GM21360 (cell line): ENCODE results near the gene ABLIM1.

Experiments
- ATAC-seq: cut with Tn5 transposase; IDR thresholded peaks from one replicate; pipeline ENCODE4 v1.9.1; 2021; ENCODE audit warnings: mild to moderate bottlenecking, moderate library complexity; ENCODE audit not compliant: unreplicated experiment

Gene ABLIM1

GRCh38 chr10:114648368-114648767 lies 9.7 kb downstream of the ABLIM1 start:
- ATAC-seq, result no peak

DNA sequence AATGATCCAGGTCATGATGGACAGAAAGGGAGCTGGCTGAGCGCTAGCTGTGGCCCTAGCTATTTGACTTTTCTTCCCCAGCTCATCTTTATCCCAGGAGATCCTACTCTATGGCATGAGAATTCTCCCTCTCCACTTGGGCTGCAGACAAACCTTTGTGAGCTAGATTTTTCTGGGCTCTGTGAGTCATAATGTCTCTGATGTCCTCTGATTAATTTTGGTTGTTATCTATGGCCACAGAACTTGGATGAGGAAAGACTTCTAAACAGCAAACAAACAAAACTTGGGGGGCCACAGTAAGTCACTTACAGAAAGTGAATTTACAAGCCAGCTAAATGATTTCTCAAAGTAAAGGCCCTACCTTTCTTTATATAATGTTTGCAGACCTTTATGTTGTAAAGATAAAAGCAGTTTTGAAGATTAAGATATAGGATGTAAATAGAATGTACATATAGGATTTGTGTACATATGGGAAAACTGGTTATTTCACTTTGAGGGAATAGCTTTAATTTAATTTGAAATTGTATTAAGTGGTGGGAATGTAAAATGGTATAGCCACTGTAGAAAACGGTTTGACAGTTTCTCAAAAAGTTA lies 10.4 kb downstream of the ABLIM1 start:
- no peak for ATAC-seq

DNA sequence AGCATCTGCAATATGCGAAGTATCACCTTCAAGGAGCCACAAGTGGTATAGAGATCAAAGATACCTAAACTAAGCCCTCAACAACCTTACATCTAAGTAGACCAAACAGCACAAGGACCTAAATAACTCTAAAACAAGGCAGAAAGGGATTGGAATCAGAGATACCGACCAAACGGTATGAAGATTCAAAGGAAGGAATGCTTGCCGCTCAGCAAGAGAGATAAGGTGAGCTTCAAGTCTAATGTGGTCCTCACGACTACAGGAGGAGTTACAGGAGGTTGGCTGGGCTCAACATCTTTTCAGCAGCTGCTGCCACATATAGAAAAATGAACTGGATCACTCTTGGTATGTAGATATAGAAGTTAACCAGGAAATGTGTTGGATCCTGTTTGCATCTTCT lies 11.6 kb downstream of the ABLIM1 start:
- ATAC-seq, result no peak

DNA sequence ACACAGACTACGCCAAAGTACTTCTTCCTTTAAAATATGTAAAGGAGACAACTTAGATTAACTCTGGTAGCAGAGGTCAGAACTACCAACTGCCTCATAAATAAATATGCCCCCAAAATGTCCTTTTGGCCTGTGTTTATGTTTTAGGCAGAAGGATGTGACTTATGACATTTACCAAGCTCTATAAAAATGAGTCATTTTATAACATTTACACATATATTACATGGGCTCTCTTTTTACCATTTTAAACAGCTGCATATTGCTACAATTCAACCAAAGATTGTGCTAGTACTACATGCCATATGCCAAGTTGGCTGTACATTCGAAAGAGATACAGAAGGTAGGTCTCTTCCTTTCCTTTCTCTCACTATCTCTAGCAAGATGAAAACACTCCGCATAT lies 12.4 kb downstream of the ABLIM1 start:
- no peak for ATAC-seq

DNA sequence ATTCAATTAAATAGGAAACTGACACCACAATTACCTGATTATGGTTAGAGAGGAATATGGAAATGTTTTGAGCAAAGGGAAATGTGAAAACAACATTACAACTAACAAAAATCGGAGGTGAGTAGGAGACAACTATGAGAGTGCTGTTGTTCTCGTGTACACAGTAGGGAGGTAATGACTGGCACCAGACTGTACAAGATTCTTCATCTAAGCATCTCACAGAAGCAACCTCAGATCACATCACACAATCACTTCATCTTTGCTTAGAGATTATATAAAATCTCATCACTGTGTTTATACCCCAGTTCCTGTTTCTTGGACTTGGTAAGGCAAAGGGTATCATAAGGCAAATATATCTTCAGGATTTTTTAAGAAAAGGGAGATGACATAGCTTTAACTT lies 14.9 kb downstream of the ABLIM1 start:
- ATAC-seq, result no peak

- ATAC-seq, result no peak
Observed at GRCh38 chr10:114642729-114643128, 15.3 kb downstream of the ABLIM1 start.

- ATAC-seq, result no peak
Observed at GRCh38 chr10:114638821-114639625, 19.1 kb downstream of the ABLIM1 start.

- no peak for ATAC-seq
Observed at GRCh38 chr10:114635797-114636550, 22.1 kb downstream of the ABLIM1 start.

DNA sequence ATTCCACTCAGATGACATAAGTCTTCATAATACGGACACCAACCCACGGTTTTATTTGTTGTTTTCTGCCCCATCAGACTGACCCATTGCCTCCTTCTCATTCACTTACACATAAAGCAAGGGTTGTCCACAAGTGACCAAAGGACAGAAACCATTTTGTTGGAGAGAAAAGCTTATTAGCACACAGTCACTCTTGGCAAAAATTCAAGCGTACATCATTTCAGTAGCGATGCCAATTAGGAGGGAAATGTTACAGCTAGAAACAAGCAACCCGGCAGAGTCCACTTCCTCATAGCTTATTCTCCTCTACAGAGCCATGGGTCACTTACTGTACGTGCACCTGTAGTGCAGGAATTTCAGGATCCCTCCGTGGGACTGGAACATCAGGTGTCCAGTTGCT lies 23.0 kb downstream of the ABLIM1 start:
- no peak for ATAC-seq

DNA sequence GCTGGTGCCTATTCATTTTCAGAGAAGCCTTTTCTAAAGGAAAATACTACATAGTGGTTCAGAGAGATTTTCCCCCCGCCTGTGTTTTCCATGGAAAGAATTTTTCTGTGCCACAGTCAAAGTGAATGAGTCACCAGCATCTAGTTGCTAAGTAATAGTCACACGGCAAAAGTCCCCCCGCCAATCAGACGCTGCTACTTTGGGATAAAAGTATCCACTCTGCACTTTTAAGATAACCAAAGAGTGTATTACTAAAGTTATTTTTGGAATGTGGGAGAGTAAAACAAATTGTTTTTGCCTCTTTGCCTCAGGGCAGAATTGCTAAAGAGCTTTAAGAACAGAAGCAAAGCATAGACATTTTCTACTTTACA lies 23.5 kb downstream of the ABLIM1 start:
- ATAC-seq, result no peak

GRCh38 chr10:114632869-114633715 lies 25.0 kb downstream of the ABLIM1 start:
- peak; percentile 44 for ATAC-seq

GRCh38 chr10:114631666-114632417 lies 26.2 kb downstream of the ABLIM1 start:
- peak; percentile 76 for ATAC-seq

- no peak for ATAC-seq
Observed at GRCh38 chr10:114631090-114631665, 26.9 kb downstream of the ABLIM1 start.

DNA sequence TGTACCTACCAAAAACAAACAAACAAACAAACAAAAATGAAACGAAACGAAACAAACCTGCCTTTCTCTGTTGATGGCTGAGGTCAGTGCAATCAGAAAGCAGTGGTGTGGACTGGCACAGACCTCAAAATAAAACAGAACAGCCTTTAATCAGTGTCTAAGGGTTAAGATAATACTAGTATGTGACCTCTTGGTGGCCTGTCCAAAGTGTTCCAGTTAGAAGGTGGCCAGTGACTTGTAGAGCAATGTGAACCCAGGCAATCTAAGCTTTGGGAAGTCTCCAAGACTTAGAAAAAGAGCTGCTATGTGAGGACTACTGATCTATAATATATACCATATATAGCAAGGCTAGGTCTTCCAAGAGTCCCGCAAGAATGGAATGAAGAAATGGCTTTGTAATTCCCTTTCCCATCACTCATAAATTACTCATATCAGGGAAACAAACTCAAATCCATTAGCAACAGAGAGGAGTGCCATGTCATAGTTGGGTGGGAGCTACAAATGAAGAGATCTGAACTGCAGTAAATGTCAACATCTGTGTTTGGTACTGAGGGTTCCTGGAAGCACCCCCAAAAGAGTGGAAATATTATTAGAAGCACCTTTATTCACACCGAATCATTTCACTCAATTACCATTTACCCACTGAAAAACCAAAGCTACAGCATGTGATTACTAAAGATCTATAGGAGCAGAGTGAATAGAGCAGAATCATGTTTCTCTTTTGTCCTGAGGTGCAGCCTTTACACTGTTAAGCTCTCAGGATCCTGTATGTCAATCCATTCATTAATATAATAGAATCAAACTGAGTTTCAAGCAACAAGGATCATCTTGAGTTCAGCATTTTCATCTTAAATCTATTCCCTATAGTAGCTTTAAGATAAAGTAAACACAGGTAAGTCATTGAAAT lies 28.0 kb downstream of the ABLIM1 start:
- ATAC-seq, result no peak

DNA sequence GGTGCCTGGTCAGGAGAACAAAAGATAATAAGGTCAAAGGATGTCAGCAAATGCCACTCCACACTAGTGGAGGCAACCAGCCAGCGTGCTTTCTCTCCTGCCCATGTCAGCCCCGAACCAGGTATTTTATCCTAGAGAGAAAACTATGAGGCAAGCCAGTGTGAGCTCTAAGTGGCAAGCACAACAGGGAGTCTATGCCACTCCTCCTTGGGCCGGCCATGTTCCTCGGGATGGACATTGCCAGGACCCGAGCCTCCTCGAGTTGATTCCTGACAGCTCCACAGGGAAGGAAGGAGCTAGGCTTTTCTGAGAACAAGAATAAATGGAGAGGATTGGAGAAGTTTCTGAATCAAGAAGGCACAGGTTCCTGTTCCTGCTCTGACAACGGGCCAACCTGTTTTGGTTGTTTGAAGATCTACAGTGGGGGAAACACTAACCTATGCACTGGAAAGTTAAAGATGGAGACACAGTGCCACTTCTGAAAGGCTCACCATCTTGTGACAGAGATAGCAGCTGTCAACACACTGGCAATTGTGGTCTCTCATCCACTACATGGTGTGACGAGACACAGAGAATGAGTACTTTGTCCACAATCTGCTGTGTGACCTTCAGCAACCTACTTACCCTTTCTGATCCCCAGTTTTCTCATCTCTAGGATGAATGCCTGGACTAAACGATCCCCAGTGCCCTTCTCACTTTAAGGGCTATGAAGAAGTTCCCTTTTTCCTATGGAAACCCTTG lies 28.8 kb downstream of the ABLIM1 start:
- no peak for ATAC-seq

- no peak for ATAC-seq
Observed at GRCh38 chr10:114628106-114628505, 30.0 kb downstream of the ABLIM1 start.

DNA sequence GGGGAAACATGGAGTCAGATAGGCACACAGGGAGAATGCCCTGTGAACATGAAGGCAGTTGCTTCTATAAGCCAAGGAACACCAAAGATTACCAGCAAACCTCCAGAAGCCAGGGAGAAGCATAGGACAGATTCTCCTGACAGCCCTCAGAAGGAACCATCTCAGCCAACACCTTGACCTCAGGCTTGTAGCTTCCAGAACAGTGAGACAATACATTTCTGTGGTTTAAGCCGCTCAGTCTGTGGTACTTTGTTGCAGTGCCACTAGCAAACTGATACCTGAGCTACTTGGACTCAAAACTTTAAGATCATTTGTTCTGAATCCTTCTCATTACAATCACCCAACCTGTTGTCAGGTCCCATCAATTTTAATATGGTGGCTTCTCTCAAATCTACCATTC lies 31.2 kb downstream of the ABLIM1 start:
- no peak for ATAC-seq
